HTERT RPE-1 (cell line): ENCODE data around the gene HMCN1.

Experiments used
- in situ Hi-C: fragments of 300-500 bp; cut with MboI; formaldehyde crosslinking; loops from 4 replicates; pipeline ENCODE4 v1.14.3; 2020; ENCODE audit warnings: low sequenced_read_pairs

Gene HMCN1

DNA sequence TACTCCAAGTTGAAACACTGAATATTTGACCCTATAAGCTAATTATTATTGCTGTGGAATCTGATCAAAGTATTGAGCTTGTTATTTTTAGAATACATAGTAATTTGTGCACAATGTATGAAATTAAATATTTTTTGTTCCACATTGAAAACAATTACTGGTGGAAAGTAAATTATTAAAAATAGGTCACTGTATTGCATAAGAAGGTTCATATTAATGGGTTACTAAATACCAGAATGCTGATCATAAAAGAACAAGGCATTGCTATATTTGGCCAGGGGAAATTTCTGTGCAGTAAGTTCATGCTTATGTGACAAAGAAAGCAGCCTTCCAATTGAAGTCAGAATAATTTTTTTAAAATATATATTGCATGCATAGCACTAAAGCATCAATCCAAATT lies 481.4 kb downstream of the HMCN1 start:
- in situ Hi-C loops, result no loop called here

DNA sequence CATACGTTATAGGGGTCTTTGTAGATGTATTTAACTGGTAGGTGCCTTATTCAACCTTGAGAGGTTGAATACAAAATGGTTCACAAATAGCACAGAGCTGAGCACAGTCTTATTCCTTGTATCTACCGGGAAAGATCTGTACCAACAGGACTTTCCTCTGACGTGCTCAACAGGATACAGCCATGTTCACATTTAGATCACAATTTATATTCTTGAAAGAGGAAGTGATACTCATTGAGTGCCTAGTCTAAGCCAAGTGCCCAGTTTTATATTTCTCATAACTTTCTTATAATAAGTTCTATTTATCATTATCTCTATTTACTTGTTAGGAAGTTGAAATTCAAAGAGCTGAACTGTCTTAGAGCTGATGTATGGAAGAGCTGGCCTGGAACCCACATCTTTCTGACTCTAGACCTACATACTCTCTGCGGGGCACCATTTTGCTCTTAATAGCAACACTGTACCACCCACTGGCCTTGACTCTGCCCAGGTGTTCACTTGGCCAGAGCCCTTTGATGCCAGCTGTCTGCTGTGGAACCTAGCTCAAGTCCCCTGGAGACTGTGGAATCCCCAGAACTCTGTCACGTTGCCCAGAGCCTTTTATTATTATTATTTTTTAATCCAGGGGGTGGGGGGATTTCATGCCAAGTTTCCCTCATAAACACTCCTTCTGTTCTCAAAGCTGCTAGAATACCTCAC lies 484.6 kb downstream of the HMCN1 start:
- in situ Hi-C loops, result no loop called here

DNA sequence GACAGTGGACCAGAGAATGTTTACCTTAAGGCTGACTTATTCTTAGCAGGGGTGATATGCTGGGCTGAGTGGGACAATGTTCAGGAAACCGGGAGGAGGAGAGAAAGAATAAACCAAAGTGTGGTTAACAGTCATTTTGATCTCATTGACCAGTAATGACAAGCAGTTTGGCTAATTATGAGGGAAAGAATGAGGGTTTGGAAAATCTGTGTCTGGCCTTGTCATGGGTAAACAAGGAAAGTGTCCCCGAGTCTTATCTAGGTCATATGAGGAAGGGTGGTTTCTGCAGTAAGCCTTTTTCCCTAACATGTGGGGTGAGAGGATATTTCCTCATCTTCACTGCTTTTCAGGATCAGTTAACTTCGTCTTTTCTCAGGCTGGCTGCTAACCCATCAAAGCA lies 485.9 kb downstream of the HMCN1 start:
- in situ Hi-C loops, result no loop called here

DNA sequence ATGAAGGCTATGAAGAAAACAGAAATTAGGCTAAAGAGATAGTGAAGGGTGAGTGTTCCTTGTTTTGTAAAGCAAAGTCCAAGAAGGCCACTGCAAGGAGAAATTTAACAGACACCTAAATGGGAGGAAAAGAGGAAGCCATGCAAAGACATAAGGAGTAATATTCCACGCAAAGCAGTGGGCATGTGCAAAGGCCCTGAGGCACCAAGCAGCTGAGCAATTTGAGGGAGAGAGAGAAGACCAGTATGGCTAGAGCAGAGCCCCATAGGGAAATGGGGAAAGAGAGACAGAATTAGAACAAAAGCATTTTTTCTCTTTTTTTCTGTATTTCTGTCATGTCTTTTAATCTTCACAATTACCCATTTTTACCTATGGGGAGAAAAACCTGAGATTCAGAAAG lies 486.7 kb downstream of the HMCN1 start:
- in situ Hi-C loops, result no loop called here

DNA sequence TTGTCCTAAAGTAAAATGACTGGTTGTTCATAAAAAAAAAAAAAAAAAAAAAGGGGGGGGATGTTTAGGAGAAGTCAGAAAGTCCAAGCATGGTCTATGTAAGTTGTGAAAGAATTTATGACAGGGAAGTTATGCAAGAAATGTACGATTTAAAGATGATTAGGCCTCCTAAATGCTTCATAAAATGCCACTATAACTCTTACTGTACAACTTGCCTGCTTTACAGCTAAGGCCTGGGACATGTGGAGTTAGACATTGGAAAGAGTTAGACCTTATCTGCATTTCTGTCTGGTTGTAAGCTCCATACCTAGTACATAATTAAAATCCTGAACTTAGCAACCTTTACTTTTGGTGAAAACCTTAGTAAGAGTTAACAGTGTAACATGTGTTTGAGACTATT lies 490.9 kb downstream of the HMCN1 start:
- in situ Hi-C loops, result no loop called here

DNA sequence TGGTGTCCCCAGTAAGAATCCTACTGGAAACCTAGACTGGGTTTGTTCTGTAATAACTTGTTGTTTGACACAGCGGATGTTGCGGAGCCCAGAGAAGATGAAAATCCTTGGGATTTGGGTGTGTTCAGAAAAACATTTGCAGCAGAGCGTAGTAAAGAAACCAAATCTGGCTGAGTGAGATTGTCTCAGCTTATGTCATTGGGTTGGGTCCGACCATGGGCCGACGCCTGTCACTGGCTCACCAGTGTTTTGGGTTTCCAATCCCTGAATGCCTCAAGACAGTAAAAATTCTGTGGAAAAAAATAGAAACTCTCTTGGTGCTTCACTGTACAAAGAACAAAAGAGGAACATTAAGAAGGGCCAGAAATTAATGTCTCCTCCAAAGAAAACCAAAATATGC lies 494.6 kb downstream of the HMCN1 start:
- in situ Hi-C loops, result no loop called here

DNA sequence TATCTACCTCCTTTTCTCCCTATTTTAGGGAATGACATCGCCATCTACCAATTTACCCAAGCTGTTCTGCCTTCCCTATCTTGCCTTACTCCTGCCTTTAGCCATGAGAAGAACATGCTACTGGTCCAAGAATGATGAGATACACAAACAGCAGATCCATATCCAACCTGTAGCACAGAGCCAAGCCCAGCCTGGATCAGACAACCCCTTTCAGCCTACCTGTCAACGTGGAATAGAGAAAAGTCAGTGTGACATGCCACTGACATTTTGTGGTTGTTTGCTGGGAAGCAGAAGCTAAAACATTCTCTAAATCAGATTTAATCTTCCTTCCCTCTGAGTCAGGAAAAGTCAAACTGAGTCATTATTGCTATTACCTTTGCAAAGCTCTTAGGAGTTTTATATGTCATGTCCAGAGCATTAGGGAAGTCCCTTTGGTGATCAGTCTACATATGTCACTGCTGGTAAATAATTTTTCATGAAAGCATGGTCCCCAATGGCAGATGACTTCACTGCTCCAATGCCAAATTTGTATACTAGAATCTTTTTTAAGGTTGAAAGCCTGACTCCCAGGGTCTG lies 497.8 kb downstream of the HMCN1 start:
- in situ Hi-C loops, result no loop called here

DNA sequence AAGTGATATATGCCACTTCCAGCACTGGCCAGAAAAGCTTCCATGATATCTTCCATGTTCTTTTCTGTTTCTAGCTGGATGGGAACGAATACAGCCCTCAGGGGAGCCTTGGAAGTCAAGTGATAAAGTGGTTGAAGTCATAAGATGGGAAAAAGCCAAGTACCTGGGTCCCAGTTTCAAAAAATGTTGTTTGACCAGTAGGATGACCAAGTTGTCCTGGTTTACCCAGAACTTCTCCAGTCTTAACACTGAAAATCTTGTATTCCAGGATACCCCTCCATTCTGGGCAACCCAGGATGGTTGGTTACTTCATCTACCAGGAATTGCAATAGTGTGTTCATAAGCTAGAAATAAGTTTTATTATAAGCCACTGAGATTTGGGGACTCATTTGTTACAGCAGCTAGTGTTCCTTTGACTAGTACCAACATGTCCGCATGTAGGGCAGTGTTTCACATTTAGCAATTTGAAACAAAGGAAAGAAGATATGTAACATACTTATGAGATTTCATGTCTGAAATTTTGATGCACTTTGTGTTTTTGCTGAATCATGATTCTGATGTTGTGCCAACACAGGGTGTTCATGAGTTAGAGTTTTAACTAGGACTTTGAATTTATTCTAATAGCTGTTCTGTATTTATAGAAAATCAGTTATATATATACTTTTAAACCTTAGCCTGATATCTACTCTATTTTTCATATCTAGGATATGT lies 500.9 kb downstream of the HMCN1 start:
- in situ Hi-C loops, result no loop called here

DNA sequence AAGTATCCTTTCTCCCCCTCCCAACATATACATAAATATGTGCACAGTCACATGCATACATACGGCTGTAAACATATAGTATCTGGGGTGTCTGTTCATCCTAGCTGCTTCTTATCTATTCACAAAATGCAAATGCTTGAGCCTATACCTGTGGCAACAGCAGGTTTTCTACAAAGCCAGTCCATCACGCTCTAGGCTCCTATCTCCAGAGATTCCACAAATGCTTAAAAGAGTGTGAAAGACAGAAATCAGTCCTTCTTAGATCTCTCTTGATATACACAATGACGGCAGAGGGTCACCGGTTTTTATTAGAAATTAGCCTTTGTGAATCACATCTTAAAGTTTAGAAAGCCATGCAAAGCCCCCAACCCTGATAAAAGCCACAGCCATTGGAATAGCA lies 501.5 kb downstream of the HMCN1 start:
- in situ Hi-C loops, result no loop called here

DNA sequence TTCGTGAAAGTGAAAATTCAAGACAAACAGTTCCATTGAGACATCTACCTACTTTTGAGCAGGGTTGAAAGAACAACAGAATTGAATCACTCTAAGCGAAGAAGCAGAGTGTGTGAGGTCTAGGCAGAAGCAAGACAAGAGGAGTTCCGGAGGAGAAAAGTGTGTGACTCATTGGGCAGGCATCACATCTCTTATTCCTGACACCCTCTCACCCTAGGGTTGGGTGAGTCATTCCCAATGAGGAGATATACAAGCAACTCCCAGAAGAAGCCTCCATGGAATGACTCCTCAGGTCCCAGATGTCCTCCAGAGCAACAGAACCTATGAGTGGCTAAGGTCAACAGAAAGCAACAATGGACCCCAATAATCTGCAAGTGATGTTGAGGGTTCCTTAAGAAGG lies 502.7 kb downstream of the HMCN1 start:
- in situ Hi-C loops, result no loop called here

DNA sequence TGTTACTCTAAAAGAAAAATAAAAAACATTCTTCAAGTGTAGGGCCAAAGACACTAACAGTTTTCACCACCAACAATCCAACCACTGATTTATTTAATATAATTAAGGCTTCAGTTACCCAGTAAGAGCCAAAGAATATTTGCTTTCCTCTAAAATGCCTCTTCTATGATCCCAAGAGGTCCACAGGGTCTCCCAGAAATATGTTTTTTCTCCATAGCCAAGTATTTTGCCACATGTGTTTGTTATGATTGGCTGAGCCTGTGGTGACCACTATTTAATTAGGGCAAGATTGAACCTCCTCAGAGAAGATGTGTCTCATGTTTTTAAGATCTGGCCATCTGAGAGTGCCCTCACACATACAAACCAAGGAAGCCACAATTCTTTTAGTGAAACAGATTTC lies 505.0 kb downstream of the HMCN1 start:
- in situ Hi-C loops, result no loop called here

DNA sequence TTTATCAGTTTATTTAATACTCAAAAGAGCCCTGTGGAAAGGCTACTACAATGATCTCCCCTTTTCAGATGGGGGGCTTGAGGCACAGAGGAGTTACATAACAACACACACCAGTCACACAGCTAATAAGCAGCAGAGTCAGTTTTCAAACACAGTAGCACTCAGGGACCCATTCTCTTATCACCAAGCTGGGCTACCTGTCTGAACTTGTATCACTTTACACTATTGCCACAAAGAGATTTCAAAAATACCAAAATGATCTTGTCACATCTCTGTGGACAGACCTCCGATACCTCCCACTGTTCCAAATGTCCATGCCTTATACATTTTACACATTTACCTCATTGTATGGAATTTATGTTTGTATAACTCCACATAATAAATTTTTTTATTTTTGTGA lies 506.2 kb downstream of the HMCN1 start:
- in situ Hi-C loops, result no loop called here
